GM12892 (cell line): ENCODE measurements around the gene CSNK1G2.

Experiments used
- POLR2A ChIP-seq: IDR thresholded peaks from 2 replicates; pipeline ENCODE4 v1.6.1; 2011; ENCODE audit warnings: low read depth, low read length, control low read depth
- POLR2AphosphoS5 ChIP-seq: IDR thresholded peaks from 2 replicates; pipeline ENCODE4 v1.6.1; 2011; ENCODE audit warnings: low read depth, low read length, control low read depth

GRCh38 chr19:1917146-1917545, 23.8 kb upstream of the CSNK1G2 start:
- TF ChIP-seq POLR2A, result no peak
- no peak for TF ChIP-seq POLR2AphosphoS5
